A172 (cell line): ENCODE results near the gene CLTRN. TPM values are rescaled to one million over a fixed set of nuclear protein-coding genes. Genes with fewer than 3 reads are reported as not detected.
"Not testable (repeated sequence)": the region's sequence is repeated elsewhere in the genome, so short reads cannot be mapped to it uniquely, and the experiment has no call there.

Experiments used
- DNase-seq: peaks from one replicate; pipeline ENCODE4 v3.0.0-alpha.2; 2015; ENCODE audit warnings: low spot score
- total RNA-seq: library from RNA; depleted of rRNA; stranded (reverse); fragments of >200 nt; shearing (Covaris generic); gene quantifications from 2 replicates; pipeline ENCODE4 v1.2.3, GENCODE V29; 2014; rRNA removed

CLTRN gene
- 0.24 TPM in 1 of 2 replicates, not detected in the other for total RNA-seq

DNA sequence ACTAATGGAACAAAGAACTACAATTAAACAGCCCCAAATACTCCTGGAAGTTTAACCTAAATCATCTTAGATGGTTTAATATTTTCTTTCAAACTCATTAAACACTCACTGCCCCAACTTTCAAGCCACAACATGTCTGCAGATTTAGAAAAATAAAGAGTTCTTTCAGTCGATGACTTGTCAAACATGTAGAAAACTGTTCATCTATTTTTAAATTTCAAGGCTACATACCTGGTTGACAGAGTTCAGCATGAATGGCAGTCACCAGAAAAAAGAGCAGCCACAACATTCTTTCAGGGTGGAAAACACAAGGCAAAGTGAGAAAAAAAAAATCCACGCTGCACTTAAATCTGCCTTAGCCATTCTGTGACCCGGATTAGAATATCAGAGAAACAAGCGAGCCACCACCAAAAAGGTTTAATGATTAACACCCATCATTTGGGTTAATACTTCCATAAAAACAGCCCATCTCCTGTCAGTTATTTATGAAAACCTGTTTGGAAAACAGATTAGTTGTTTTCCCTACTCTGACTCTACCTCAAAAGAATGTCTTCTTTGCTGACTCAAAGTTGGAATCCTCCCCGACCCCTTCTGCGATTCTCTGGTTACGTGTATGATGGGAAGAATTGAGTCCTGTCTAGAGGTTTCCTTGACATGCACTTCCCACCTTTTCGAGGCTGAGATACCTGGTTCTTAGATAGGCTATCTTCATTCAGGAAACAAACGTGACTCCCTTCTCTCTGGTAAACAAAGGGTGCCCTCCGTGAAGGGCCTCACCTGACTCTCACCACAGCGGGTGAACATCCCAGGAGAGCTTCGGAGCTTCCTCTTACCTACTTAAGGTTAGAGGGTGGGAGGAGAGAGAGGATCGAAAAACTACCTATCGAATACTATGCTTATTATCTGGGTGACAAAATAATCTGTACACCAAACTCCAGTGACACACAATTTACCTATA is at the start of gene CLTRN:
Gene CLTRN, minus strand, starts transcription at position 319 of the 958 bp plus-strand sequence. Its CDS starts 30 bp downstream, at position 289.
- DNase-seq: no peak

- not testable (repeated sequence) for DNase-seq
Measured at GRCh38 chrX:15704273-15704672, 39.7 kb upstream of the CLTRN start.

GRCh38 chrX:15703809-15704208 is 39.2 kb upstream of the CLTRN start:
- not testable (repeated sequence) for DNase-seq

DNA sequence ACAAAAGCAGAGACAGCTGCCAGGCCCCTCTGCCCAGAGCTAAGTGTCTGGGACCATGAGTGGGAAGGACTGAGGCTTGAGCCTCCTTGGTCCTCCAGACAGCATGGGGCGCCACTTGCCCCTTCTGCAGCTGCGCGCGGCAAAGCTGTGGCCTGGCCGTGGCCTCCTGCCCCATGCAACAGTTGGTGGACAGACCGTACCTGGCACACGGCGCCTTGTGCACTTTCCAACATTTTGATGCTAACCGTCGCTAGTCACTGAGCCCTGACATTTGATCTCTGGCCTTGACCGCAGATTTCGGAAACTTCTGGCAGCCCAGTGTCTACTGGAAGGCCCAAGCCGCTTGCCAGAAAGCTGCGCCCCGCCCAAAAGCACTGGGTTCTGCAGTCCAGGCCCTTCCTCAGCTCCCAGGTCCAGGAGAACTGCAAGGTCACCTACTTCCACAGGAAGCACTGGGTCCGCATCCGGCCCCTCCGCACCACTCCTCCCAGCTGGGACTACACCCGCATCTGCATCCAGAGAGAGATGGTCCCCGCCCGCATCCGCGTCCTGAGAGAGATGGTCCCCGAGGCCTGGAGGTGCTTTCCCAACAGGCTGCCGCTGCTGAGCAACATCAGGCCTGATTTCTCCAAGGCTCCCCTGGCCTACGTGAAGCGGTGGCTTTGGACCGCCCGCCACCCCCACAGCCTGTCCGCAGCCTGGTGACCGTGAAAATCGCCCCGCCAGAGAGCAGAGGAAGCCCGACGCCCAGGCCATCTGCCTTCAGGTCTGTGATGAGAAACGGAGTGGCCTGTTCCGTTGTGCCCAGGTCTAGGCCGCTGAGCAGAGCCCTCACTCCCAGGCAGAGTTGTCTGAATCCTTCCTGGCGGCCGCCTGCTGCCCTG is 38.1 kb upstream of the CLTRN start:
- no peak for DNase-seq

GRCh38 chrX:15696516-15696915 is 31.9 kb upstream of the CLTRN start:
- DNase-seq: no peak

DNA sequence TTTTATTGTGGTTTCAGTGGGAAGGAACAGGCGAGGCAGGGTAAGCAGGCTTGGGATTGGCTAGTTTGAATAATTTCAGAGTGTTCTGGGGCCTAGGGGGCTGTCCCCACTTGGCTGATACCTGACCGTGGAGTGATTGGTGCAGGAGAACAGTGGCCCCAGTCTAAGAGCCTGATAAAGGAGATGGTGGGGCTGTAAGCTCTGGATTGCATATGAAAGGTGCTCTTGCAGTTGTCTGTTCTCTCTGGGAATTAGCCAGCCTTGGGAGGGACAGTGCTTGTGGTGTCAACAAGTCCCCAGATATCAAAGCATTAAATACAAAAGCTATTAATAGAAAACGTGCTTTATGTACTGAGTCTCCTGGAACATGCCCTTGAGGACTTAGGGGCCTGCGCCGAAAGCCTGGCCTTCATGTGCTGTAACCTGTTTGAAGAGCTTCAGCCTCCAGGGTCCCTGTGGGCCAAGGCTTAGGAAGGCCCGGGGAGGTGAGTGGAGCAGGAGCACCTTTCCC is 30.4 kb upstream of the CLTRN start:
- DNase-seq: no peak

DNA sequence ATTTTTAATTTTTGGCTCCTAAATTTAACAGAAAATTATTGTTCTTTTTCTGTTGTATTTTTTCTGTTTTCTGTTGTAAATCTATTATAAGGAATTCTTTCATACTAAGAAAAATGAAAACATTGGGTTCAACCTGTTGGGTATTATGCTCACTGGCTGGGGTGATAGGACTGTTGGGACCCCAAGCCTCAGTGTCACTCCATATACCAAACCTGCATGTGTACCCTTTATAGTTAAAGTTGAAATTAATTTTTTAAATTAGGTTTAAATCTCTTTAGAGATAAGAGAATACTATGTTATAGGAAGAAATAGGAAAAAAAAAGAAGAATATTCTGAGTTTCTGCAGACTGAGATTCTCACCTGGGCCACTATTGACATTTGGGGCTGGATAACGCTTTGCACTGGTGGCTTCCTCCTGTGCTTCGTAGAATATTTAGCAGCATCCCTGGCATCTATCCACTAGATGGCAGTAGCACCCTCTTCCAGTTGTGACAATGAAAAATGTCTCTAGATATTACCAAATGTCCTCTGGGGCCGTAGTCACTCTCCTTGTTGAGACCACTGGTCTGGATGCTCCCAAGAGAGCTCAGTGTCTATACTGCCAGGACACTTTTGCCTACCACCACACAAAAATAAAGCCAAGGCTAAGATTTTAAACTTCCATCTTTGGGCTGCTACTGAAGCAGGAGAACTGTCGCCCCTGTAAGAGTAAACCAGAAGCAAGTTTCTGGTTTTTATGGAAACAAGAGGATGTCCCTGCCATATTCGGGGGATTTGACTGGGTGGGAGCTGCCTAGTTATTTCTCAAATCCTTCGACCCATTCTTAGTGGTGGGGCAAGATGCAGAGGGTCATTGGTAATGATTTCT is 22.4 kb upstream of the CLTRN start:
- peak; percentile 59 for DNase-seq

GRCh38 chrX:15683193-15683592 is 18.6 kb upstream of the CLTRN start:
- DNase-seq: no peak

- DNase-seq: no peak
Measured at GRCh38 chrX:15681433-15681832, 16.8 kb upstream of the CLTRN start.

GRCh38 chrX:15680401-15680800 is 15.8 kb upstream of the CLTRN start:
- peak; percentile 81 for DNase-seq

DNA sequence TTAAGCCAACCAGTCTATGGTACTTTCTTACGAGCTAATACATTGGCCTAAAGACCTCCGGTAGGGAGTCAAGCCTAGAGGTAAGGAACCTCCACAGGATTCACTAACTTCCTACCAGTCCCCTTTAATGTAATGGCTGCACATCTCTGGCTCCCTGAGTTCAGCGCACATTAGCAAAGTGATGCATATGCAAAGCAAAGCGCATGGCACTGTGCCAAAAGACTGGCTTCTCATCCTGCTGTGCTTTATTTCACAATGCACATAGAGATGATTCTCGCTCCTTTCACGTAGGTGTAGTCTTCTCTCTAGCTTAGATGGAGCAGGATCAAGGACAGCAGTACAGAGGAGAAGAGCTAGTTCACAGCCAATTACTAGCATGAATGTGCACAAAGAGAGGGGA is 14.6 kb upstream of the CLTRN start:
- no peak for DNase-seq

- DNase-seq: no peak
Measured at GRCh38 chrX:15678339-15678738, 13.7 kb upstream of the CLTRN start.

- no peak for DNase-seq
Measured at GRCh38 chrX:15676886-15677285, 12.3 kb upstream of the CLTRN start.

- DNase-seq: no peak
Measured at GRCh38 chrX:15675490-15675921, 10.9 kb upstream of the CLTRN start.

- peak; percentile 94 for DNase-seq
Measured at GRCh38 chrX:15674841-15675489, 10.4 kb upstream of the CLTRN start.

GRCh38 chrX:15674514-15674840 is 9.9 kb upstream of the CLTRN start:
- no peak for DNase-seq

DNA sequence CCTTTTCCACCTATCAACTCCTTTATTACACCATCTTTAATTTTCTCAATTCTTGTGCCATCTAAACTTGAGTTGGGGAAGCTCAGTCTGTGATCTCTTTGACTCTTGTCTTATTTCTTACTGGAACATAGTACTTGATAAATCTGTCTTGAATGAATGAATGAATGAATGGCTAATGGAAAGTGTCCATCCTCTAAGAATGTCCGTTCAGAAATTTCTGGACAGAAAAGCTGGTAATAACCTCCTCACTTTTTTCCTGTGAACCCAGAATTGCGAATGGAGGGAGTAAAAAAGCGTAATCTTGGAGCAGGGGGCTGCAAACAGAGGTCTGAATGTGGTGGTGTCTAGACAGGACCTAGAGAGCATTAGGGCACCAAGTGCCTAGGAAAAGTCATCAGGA is 9.4 kb upstream of the CLTRN start:
- no peak for DNase-seq

DNA sequence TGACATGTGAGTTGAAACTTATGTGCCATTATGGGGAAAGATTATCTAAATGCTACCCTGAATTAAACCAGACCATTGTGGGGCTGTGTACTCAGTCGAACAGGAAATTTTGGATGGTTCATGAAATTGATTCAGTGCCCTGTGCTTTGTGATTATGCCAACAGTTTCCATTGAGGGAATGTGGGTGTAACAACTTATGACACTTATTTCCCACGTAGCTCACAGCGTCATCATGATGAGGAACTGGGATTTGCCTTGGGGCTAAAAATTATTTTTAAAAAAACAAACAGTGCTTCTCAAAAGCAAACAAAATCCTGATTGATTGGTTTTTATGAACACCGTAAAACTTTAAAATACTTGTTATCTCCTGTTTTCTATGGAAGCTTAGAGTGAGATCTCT is 8.3 kb upstream of the CLTRN start:
- no peak for DNase-seq

DNA sequence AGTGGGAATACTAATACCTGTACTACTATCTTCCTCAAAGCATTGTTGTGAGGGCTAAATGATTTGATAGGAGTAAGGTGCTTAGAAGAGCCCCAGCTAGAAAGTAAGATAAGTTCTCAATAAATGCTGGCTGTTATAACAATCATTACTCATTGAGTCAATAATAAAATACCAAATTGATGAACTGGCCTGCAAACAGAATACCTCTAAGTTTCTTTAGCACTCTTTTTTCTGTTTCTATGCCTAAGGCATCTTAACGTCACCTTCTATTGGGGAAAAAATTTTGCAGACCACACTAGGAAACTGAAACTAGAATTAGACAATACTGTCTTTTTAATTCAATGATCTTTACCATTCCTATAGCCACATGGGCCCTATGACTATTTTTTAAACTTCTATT is 1.2 kb downstream of the CLTRN start:
- no peak for DNase-seq

- not testable (repeated sequence) for DNase-seq
Measured at GRCh38 chrX:15654804-15655203, 9.8 kb downstream of the CLTRN start.

- no peak for DNase-seq
Measured at GRCh38 chrX:15653961-15654360, 10.6 kb downstream of the CLTRN start.
